Activated naive CD4-positive, alpha-beta T cell treated with anti-CD3 and anti-CD28 coated beads for 36 hours (primary cell): ENCODE data around the gene EDAR. TPM values are rescaled to one million over a fixed set of nuclear protein-coding genes. Genes with fewer than 3 reads are reported as not detected.

Experiments
- CTCF ChIA-PET: fragments of 350-600 bp; sonication (Branson Sonifier 250); formaldehyde crosslinking; loops from one replicate; lab custom pipeline; 2021; ENCODE audit warnings: antibody characterized with exemption; lab: Charles Lee
- DNase-seq: peaks from one replicate; pipeline ENCODE4 v3.0.0-alpha.2; 2020
- H3K27ac Mint-ChIP-seq: one replicate; pipeline ENCODE4 v1.8.0; 2021; ENCODE audit warnings: mild to moderate bottlenecking, mixed read lengths
- H3K27me3 Mint-ChIP-seq: one replicate; pipeline ENCODE4 v1.8.0; 2021; ENCODE audit warnings: low read depth, mixed read lengths
- H3K36me3 Mint-ChIP-seq: one replicate; pipeline ENCODE4 v1.8.0; 2021; ENCODE audit warnings: low read depth, mixed read lengths
- H3K4me1 Mint-ChIP-seq: one replicate; pipeline ENCODE4 v1.8.0; 2021; ENCODE audit warnings: low read depth, mixed read lengths
- H3K4me3 Mint-ChIP-seq: one replicate; pipeline ENCODE4 v1.8.0; 2021; ENCODE audit warnings: mild to moderate bottlenecking, moderate library complexity, mixed read lengths
- H3K9me3 Mint-ChIP-seq: one replicate; pipeline ENCODE4 v1.8.0; 2021; ENCODE audit warnings: mixed read lengths
- intact Hi-C: fragments of 100-400 bp; cut with micrococcal nuclease; formaldehyde crosslinking; loops from one replicate; pipeline ENCODE4 v1.15.1; 2023
- total RNA-seq, 2 experiments: library from RNA; stranded (reverse); gene quantifications; one replicate each; pipeline ENCODE4 v1.2.3, GENCODE V29; 2021

Gene EDAR
- total RNA-seq, 2 experiments from 2014 or later: 1.1 to 1.3 TPM

DNA sequence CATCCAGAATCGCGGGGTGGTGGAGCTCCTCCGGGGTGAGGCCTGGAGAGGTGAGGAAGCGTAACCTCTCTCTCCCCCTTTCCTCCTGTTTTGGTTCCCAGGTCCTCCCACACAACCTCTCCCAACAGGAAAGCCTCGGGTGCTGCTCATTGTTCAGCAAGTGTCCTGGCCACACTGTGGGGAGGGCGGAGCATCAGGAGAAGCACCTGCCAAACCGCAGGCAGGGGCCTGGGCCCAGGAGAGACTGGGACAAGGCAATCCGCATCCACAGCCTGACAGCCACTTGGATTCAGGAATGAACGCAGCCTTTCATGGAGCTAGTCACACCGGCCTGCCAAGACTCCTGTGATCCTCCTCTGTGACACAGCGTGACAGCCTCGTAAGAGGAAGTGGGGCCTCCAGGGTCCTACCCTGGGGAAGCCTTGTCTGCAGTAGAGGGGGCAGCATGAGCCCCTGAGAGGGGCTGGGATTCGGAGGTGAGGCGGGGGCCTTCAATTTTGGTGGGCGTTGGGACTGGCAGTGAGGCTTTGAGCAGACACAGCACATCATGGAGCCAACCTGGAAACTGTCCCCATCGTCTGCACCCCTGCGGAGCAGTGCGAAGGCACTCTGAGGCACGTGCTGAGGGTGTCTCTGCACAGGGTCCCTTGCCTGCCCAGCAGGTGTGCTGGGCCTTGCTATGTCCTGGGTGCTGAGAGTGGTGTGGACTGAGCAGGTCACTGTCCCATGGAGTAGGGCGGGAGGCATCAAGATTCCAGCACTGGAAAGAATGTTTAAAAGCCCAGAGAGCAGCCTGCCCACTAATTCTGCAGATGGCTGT is 62.2 kb downstream of the EDAR start:
- Mint-ChIP-seq H3K4me3 (no peak overlapping the region), H3K4me1 (no peaks in the 10 kb centered on the region), H3K27me3 (no peaks in the 10 kb centered on the region), H3K36me3 (peaks cover 2% of the 10 kb centered on the region), H3K9me3 (no peaks in the 10 kb centered on the region), H3K27ac (no peak overlapping the region)
- no peak for DNase-seq
- CTCF ChIA-PET: interaction anchor here (0.6 to 10.0 kb wide), 7 partner anchors 10 to 72 kb away, joined by 3 to 153 read pairs (median 5); partner anchors contain the start of gene EDAR
- intact Hi-C loops: loop anchor here (5.0 kb wide), 2 partner anchors 69 to 201 kb away; partner anchors contain the start of gene SH3RF3

DNA sequence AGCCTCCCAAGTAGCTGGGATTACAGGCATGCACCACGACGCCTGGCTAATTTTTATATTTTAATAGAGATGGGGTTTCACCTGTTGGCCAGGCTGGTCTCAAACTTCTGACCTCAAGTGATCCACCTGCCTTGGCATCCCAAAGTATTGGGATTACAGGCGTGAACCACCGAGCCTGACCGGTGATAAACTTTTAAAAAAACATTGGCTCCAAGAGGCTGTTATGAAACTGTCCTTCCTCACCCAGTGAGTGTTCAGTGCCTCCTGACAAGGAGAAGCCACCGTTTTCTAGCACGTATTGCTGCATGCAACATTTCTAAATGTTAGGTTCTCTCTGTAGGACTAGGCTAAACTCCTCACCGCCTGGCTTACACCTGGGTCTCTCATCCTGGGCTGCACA is 63.3 kb downstream of the EDAR start:
- Mint-ChIP-seq H3K4me1 (no peaks in the 10 kb centered on the region), H3K4me3 (no peak overlapping the region), H3K9me3 (no peaks in the 10 kb centered on the region), H3K27me3 (no peaks in the 10 kb centered on the region), H3K27ac (no peak overlapping the region), H3K36me3 (peaks cover 2% of the 10 kb centered on the region)
- DNase-seq: no peak
- CTCF ChIA-PET: interaction anchor here (10.0 kb wide), 1 partner anchor 61 kb away, joined by 153 read pairs; the partner anchor contains the start of gene EDAR
- intact Hi-C loops: loop anchor here (5.0 kb wide), 2 partner anchors 68 to 202 kb away; partner anchors contain the start of gene SH3RF3

DNA sequence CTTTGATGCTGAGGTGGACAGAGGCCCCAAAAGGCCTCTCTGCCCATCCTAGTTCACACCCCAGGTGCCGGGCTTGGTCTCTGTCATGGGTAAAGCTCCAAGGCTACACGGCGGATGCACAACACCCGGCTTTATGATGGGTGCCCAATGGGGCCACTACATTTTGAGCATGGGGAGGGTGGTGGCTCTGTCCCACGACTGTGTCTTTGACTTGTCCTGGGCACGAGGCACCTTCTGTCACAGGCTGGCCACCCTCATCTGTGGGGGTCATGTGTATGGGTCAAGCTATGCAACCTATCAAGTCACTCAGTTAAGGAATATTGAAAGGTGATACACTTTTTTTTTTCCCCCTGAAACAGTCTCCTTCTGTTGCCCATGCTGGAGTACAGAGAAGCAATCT is 63.7 kb downstream of the EDAR start:
- peaks cover 2% of the 10 kb centered on the region for H3K36me3 Mint-ChIP-seq
- intact Hi-C loops: loop anchor here (5.0 kb wide), 2 partner anchors 68 to 202 kb away; partner anchors contain the start of gene SH3RF3
- DNase-seq: no peak
- H3K27ac Mint-ChIP-seq: no peak overlapping the region
- H3K27me3 Mint-ChIP-seq: no peaks in the 10 kb centered on the region
- no peak overlapping the region for H3K4me3 Mint-ChIP-seq
- H3K4me1 Mint-ChIP-seq: no peaks in the 10 kb centered on the region
- no peaks in the 10 kb centered on the region for H3K9me3 Mint-ChIP-seq
- CTCF ChIA-PET: interaction anchor here (10.0 kb wide), 1 partner anchor 62 kb away, joined by 153 read pairs; the partner anchor contains the start of gene EDAR

GRCh38 chr2:108924580-108925251 is 64.3 kb downstream of the EDAR start:
- H3K4me3 Mint-ChIP-seq: no peak overlapping the region
- H3K36me3 Mint-ChIP-seq: peaks cover 2% of the 10 kb centered on the region
- no peaks in the 10 kb centered on the region for H3K27me3 Mint-ChIP-seq
- intact Hi-C loops: loop anchor here (5.0 kb wide), 2 partner anchors 67 to 203 kb away; partner anchors contain the start of gene SH3RF3
- no peak for DNase-seq
- no peak overlapping the region for H3K27ac Mint-ChIP-seq
- H3K4me1 Mint-ChIP-seq: no peaks in the 10 kb centered on the region
- CTCF ChIA-PET: interaction anchor here (10.0 kb wide), 1 partner anchor 62 kb away, joined by 153 read pairs; the partner anchor contains the start of gene EDAR
- H3K9me3 Mint-ChIP-seq: no peaks in the 10 kb centered on the region

DNA sequence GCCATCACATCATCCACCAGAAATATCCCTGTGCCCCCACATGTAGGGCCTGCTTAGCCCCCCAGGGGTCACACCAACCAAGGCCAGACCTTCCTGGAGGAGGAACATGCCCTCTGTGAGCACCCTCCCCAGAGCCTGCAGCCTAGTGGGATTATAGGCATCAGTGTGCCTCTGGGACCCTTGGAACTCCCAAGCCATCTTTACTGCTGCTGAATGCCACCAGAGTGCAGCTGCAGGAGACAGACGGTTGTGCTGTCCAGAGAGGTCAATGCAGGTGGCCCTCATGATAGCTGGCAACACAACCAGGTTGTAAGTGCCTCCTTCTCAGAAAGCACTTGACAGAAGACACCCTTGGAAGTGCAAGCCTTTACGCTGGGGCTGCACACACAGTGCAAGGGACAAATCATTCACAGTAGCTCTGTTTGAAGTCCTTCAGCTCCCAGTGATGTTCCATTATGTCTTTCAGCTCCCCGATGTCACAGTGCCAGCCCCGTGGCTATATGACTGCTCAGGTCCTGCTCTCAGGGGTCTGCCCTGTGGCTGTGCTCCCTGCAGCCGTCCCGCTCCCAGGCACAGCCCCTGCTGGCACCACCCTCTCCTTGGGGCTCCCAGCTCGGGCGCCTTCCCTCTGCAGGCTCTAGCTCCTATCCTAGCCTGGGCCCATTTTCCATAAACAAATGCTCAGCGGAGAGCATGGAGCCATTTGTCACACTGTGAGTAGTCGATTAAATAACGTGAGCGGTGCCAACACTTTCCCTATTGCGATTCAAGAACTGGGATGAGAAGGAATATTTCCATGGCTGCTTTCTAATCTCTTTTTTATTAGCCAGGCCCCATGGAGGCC is 65.1 kb downstream of the EDAR start:
- Mint-ChIP-seq H3K4me3 (no peak overlapping the region), H3K27me3 (no peaks in the 10 kb centered on the region), H3K27ac (no peak overlapping the region), H3K9me3 (no peaks in the 10 kb centered on the region), H3K36me3 (peaks cover 2% of the 10 kb centered on the region), H3K4me1 (no peaks in the 10 kb centered on the region)
- no peak for DNase-seq
- intact Hi-C loops: no loop called here
- CTCF ChIA-PET: interaction anchor here (10.0 kb wide), 1 partner anchor 63 kb away, joined by 153 read pairs; the partner anchor contains the start of gene EDAR

- intact Hi-C loops: no loop called here
- CTCF ChIA-PET: interaction anchor here (10.0 kb wide), 1 partner anchor 64 kb away, joined by 153 read pairs; the partner anchor contains the start of gene EDAR
- H3K36me3 Mint-ChIP-seq: peaks cover 2% of the 10 kb centered on the region
- no peaks in the 10 kb centered on the region for H3K9me3 Mint-ChIP-seq
- DNase-seq: no peak
- no peak overlapping the region for H3K4me3 Mint-ChIP-seq
- H3K4me1 Mint-ChIP-seq: no peaks in the 10 kb centered on the region
- H3K27ac Mint-ChIP-seq: no peak overlapping the region
- no peaks in the 10 kb centered on the region for H3K27me3 Mint-ChIP-seq
Measured at GRCh38 chr2:108923019-108923700, 65.9 kb downstream of the EDAR start.

DNA sequence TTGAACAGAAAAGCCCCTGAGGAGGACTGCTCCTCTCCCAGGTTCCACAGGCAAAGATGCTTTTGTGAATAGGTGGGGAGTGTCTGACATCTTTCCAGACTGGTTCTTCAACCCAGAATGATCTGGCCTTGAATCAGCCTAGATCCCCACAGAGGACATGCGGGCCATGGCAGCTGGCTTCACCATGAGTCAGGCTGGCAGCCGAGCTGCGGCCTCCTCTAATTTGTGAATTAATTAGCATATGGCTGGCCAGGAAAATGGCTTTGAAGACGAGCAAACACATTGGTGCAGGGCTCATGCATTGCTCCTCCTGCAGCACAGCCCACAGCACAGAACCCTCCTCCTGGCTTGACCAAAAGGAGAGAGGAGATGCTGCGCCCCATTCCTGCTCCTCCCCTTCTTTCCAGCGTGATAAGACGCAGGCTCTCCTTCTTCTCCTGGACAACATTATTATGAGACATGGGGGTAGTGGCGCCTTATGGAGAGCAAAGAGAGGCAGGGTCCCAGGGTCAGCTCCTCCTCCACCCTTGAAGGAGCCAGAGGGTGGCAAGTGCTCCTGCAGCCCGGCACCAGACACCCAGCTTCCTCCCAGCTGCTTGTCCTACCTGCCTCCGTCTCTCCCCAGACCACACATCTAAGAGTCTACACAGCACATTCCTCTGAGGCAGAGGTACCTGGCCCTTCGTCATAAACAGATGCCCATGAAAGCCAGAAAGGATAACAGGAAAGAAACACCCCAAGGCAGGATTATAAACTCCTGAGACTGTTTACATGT is 66.7 kb downstream of the EDAR start:
- no peaks in the 10 kb centered on the region for H3K9me3 Mint-ChIP-seq
- H3K27ac Mint-ChIP-seq: no peak overlapping the region
- H3K4me1 Mint-ChIP-seq: no peaks in the 10 kb centered on the region
- H3K36me3 Mint-ChIP-seq: peaks cover 2% of the 10 kb centered on the region
- CTCF ChIA-PET: no interaction called here
- DNase-seq: no peak
- H3K27me3 Mint-ChIP-seq: no peaks in the 10 kb centered on the region
- H3K4me3 Mint-ChIP-seq: no peak overlapping the region
- intact Hi-C loops: no loop called here

DNA sequence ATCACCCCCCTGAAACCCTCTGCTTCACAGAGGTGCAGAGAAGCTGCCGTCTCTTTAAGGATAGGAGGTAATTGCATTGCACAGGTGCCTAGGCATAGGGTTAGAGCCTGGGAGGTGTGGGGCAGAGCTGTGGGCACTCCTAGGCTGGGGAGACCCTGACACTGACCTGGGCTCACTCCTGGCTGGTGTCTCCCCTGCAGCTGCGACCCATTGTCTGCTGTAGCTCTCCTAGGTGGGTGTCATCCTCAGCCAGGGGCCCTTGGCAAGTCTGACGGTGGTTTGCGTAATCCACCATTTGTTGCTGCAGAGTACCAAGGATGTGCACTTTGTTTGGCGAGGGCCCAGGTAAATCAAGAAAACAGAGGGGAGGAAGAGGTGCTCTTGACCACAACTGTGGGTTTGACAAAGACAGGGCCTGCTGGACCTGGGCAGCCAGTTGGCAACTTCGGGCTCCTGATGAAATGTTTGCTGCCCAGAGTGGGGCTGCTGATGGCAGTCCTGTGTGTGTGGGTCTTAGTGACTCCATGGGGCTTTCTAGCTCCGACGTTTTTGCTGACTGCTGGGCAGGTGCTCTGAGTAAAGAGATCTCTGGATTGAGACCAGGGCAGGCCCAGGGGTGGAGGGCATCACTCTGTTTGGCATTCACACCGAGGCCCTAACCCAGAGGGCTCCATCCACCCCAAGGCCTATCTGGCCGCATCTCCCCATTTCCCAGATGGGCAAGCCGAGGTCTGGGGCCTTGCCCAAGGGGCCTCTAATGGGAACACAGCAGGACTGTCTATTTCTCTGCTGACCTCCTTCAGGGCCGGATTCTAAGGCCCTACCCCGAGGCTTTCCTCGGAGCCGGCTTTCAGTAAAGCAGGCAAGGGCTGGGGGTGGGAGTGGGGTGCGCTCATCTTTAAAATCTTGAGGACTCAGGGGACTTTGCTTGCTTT is 67.7 kb downstream of the EDAR start:
- Mint-ChIP-seq H3K36me3 (peaks cover 2% of the 10 kb centered on the region), H3K4me3 (no peak overlapping the region), H3K9me3 (no peaks in the 10 kb centered on the region), H3K27ac (no peak overlapping the region), H3K27me3 (no peaks in the 10 kb centered on the region), H3K4me1 (no peaks in the 10 kb centered on the region)
- no peak for DNase-seq
- CTCF ChIA-PET: no interaction called here
- intact Hi-C loops: no loop called here

DNA sequence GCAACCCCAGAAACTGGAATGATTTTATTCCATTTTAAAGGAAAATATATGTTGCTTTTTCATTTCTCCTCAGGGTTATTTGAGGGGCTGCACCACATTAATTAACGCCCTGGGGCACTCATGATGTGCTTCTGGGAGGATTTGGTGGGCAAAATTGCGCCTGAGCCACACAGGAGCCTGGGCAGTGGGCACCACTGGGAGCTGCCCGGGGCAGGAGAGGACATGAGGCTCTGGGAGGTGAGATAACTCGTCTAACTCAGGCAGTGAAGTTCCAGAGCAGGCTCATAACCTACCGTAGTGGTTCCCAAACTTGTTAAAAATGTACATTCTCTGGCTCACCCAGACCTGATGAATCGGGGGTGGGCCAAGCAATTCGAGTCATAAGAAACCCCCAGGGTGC is 68.3 kb downstream of the EDAR start:
- CTCF ChIA-PET: no interaction called here
- Mint-ChIP-seq H3K4me1 (no peaks in the 10 kb centered on the region), H3K9me3 (no peaks in the 10 kb centered on the region), H3K36me3 (peaks cover 2% of the 10 kb centered on the region), H3K27me3 (no peaks in the 10 kb centered on the region), H3K4me3 (no peak overlapping the region), H3K27ac (no peak overlapping the region)
- intact Hi-C loops: no loop called here
- no peak for DNase-seq
